ENCODE measurements around the gene INO80C.
"Not testable (repeated sequence)": the region's sequence is repeated elsewhere in the genome, so short reads cannot be mapped to it uniquely, and the experiment has no call there.

Gene INO80C

GRCh38 chr18:35460736-35461161 is 37.0 kb downstream of the INO80C start:
- DNase-seq (ENCODE audit: low read depth in 3 of 3): no peak

- DNase-seq (ENCODE audit: low read depth in 3 of 3): no peak
Measured at GRCh38 chr18:35459997-35460396, 37.8 kb downstream of the INO80C start.

GRCh38 chr18:35458677-35459441 is 38.9 kb downstream of the INO80C start:
- DNase-seq (ENCODE audit: low read depth in 3 of 3): no peak

- no peak for DNase-seq (ENCODE audit: low read depth in 3 of 3)
Measured at GRCh38 chr18:35458271-35458670, 39.5 kb downstream of the INO80C start.

GRCh38 chr18:35457140-35457704 is 40.5 kb downstream of the INO80C start:
- no peak for DNase-seq (ENCODE audit: low read depth in 3 of 3)

- no peak for DNase-seq (ENCODE audit: low read depth in 3 of 3)
Measured at GRCh38 chr18:35455926-35456763, 41.6 kb downstream of the INO80C start.

- no peak for DNase-seq (ENCODE audit: low read depth in 3 of 3)
Measured at GRCh38 chr18:35454803-35455202, 43.0 kb downstream of the INO80C start.

- DNase-seq (ENCODE audit: low read depth in 3 of 3): not testable (repeated sequence)
Measured at GRCh38 chr18:35453065-35453464, 44.7 kb downstream of the INO80C start.

- DNase-seq (ENCODE audit: low read depth in 3 of 3): no peak
Measured at GRCh38 chr18:35451916-35452315, 45.8 kb downstream of the INO80C start.

GRCh38 chr18:35451032-35451431 is 46.7 kb downstream of the INO80C start:
- no peak for DNase-seq (ENCODE audit: low read depth in 3 of 3)

- DNase-seq (ENCODE audit: low read depth in 3 of 3): no peak
Measured at GRCh38 chr18:35444636-35445035, 53.1 kb downstream of the INO80C start.

- no peak for DNase-seq (ENCODE audit: low read depth in 3 of 3)
Measured at GRCh38 chr18:35443847-35444246, 53.9 kb downstream of the INO80C start.

GRCh38 chr18:35443434-35443833 is 54.3 kb downstream of the INO80C start:
- DNase-seq (ENCODE audit: low read depth in 3 of 3): no peak

- DNase-seq (ENCODE audit: low read depth in 3 of 3): no peak
Measured at GRCh38 chr18:35442701-35443100, 55.1 kb downstream of the INO80C start.

- DNase-seq (ENCODE audit: low read depth in 3 of 3): no peak
Measured at GRCh38 chr18:35441857-35442595, 55.7 kb downstream of the INO80C start.

GRCh38 chr18:35438480-35439234 is 59.1 kb downstream of the INO80C start:
- DNase-seq (ENCODE audit: low read depth in 3 of 3): no peak

- DNase-seq (ENCODE audit: low read depth in 3 of 3): no peak
Measured at GRCh38 chr18:35437836-35438235, 59.9 kb downstream of the INO80C start.

- no peak for DNase-seq (ENCODE audit: low read depth in 3 of 3)
Measured at GRCh38 chr18:35436076-35436649, 61.6 kb downstream of the INO80C start.

- no peak for DNase-seq (ENCODE audit: low read depth in 3 of 3)
Measured at GRCh38 chr18:35435401-35435800, 62.4 kb downstream of the INO80C start.

- no peak for DNase-seq (ENCODE audit: low read depth in 3 of 3)
Measured at GRCh38 chr18:35432565-35433001, 65.2 kb downstream of the INO80C start.

GRCh38 chr18:35431374-35431741 is 66.4 kb downstream of the INO80C start:
- DNase-seq (ENCODE audit: low read depth in 3 of 3): no peak

Data from stimulated activated CD4-positive, alpha-beta T cell treated with anti-CD3 and anti-CD28 coated beads, TNF-alpha, amount 100 ng/mL, for 24 hours (primary cell).